ENCODE results near the gene NDST1.

NDST1 gene

DNA sequence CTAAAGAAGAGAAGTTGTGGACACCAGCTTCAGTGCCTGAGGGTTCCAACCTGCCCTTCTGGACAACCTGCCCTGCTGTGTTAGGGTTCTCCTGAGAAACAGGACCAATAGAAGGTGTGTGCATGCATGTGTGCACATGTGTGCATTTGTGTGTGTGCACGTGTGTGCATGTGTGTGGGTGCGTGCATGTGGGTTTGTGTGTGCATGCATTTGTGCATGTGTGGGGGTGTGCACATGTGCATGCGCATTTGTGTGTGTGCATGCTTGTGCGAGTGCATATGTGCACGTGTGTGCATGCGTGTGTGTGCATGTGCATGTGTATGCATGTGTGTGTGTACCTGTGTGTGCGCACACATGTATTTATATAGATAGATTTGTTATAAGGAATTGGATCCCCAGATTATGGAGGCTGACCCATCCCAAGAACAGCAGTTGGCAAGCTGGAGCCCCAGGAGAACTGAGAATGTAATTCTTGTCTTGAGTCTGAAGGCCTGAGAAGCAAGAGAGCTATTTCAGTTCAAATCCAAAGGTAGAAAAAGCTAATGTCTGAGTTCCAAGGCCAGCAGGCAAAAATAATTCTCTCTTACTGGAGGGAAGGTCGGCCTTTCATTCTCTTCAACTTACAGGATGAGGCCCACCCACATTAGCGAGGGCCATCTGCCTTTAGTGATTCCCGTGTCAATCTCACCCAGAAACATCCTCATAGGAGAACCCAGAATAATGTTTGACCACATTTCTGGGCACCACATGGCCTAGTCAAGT, 69.6 kb downstream of the NDST1 start:
- Histone ChIP-seq H3K4me1 (ENCODE audit: control insufficient read depth, insufficient read depth, low read length) (no peaks in the 10 kb centered on the region; the same call in 1 of the 2 replicates), H3K36me3 (ENCODE audit: control insufficient read depth, insufficient read depth, low read length) (no peaks in the 10 kb centered on the region), H3K4me3 (ENCODE audit: low read length) (no peak overlapping the region), H3K9me3 (ENCODE audit: control insufficient read depth, insufficient read depth, low read length) (no peaks in the 10 kb centered on the region), H3K27me3 (ENCODE audit: control insufficient read depth, insufficient read depth, low read length) (no peaks in the 10 kb centered on the region), H3K27ac (ENCODE audit: low read length) (no peak overlapping the region)
- no CpG with 5 or more reads among the region's 10 CpGs for WGBS (ENCODE audit: insufficient coverage, insufficient read length)
- DNase-seq (ENCODE audit: low read depth, low spot score): no peak

DNA sequence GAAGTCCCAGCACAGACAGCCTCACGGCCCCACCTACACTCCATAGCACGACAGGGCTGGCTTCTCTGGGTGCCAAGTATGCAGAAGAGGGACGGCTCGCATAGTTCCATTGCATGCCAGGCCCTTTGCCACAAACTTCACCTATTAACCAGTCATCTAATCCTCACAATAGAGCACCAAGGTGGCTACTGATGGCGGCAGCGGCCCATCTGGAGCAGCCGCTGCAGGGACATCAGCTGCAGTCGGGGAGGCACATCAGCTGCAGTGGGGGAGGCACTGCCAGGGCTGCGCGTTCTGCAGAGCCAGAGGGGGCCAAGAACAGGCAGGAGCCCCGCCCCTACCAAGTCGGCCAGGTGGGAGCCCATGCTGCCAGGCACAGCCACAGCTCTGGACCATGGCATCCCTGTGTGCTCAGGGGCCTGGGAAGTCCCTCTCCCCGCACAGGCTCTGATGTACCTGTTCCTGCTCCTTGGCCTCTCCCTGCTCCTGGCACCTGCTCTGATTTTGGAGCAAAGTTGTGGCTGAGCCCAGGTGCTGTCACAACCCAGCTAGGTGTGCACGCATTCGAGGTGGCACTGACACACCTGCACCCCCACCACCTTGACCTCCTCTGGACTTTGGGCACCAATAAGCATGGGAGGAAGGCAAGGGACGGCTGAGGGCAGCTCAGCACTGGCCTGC, 71.0 kb downstream of the NDST1 start:
- Histone ChIP-seq H3K27me3 (ENCODE audit: control insufficient read depth, insufficient read depth, low read length) (no peaks in the 10 kb centered on the region), H3K4me3 (ENCODE audit: low read length) (no peak overlapping the region), H3K36me3 (ENCODE audit: control insufficient read depth, insufficient read depth, low read length) (no peaks in the 10 kb centered on the region), H3K27ac (ENCODE audit: low read length) (no peak overlapping the region), H3K9me3 (ENCODE audit: control insufficient read depth, insufficient read depth, low read length) (no peaks in the 10 kb centered on the region), H3K4me1 (ENCODE audit: control insufficient read depth, insufficient read depth, low read length) (no peaks in the 10 kb centered on the region; the same call in 1 of the 2 replicates)
- no CpG with 5 or more reads among the region's 16 CpGs for WGBS (ENCODE audit: insufficient coverage, insufficient read length)
- DNase-seq (ENCODE audit: low read depth, low spot score): no peak

DNA sequence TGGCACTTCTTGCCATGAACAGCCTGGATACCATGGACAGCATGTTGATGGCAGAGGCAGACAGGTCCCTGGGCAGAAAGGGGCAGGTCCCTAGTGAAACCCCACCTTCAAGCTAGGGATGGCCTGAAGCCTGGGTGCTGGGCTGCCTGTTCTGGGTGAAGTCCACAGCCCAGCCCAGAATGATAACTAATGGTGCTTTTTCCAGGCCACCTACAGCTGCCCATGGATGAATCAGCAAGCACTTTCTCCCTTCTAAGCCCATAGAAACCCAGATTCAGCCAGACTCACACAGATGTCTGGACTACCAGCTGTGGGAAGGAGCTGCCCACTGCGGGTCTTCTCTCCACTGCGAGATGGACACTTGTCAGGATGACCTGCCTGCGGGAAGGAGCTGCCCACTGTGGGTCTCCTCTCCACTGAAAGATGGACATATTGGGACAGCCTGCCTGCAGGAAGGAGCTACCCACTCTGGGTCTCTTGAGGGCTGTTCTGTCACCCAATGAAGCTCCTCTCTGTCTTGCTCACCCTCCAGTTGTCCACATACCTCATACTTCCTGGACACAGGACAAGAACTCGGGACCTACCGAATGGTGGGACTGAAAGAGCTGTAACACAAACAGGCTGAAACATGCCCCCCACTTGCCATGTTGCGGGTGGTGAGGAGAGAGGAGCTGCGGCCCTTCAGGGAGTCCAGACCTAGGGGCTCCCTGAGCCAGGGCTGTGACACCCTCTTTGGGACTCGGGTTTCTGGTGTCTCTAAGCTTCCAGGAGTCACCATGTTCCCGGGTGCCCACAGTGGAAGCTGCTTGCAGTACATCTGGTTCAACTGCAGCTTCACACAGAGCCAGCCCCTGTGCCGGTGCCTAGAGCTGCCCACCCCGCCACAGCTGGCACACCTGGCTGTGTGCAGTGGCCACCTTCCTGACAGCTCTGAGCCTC, 71.8 kb downstream of the NDST1 start:
- WGBS (ENCODE audit: insufficient coverage, insufficient read length): no CpG with 5 or more reads among the region's 11 CpGs
- H3K4me3 ChIP-seq (ENCODE audit: low read length): no peak overlapping the region
- no peaks in the 10 kb centered on the region; the same call in 1 of the 2 replicates for H3K4me1 ChIP-seq (ENCODE audit: control insufficient read depth, insufficient read depth, low read length)
- no peaks in the 10 kb centered on the region for H3K36me3 ChIP-seq (ENCODE audit: control insufficient read depth, insufficient read depth, low read length)
- H3K27me3 ChIP-seq (ENCODE audit: control insufficient read depth, insufficient read depth, low read length): no peaks in the 10 kb centered on the region
- no peak overlapping the region for H3K27ac ChIP-seq (ENCODE audit: low read length)
- DNase-seq (ENCODE audit: low read depth, low spot score): no peak
- no peaks in the 10 kb centered on the region for H3K9me3 ChIP-seq (ENCODE audit: control insufficient read depth, insufficient read depth, low read length)

DNA sequence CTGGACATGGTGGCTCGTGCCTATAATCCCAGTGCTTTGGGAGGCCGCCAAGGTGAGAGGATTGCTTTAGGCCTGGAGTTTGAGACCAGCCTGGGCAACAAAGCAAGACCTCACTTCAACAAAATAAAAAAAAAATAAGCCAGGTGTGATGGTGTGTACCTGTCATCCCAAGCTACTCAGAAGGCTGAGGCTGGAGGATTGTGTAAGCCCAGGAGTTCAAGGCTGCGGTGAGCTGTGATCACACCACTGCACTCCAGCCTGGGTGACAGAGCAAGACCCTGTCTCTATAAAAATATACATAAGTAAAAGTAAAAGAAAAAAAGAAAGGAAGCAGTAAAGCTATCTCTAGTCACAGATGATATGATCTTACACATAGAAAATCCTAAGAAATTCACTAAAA, 73.0 kb downstream of the NDST1 start:
- no peak for DNase-seq (ENCODE audit: low read depth, low spot score)
- no peak overlapping the region for H3K4me3 ChIP-seq (ENCODE audit: low read length)
- H3K27me3 ChIP-seq (ENCODE audit: control insufficient read depth, insufficient read depth, low read length): no peaks in the 10 kb centered on the region
- H3K36me3 ChIP-seq (ENCODE audit: control insufficient read depth, insufficient read depth, low read length): no peaks in the 10 kb centered on the region
- H3K4me1 ChIP-seq (ENCODE audit: control insufficient read depth, insufficient read depth, low read length): no peaks in the 10 kb centered on the region; the same call in 1 of the 2 replicates
- no peaks in the 10 kb centered on the region for H3K9me3 ChIP-seq (ENCODE audit: control insufficient read depth, insufficient read depth, low read length)
- no CpG with 5 or more reads among the region's 3 CpGs for WGBS (ENCODE audit: insufficient coverage, insufficient read length)
- H3K27ac ChIP-seq (ENCODE audit: low read length): no peak overlapping the region

DNA sequence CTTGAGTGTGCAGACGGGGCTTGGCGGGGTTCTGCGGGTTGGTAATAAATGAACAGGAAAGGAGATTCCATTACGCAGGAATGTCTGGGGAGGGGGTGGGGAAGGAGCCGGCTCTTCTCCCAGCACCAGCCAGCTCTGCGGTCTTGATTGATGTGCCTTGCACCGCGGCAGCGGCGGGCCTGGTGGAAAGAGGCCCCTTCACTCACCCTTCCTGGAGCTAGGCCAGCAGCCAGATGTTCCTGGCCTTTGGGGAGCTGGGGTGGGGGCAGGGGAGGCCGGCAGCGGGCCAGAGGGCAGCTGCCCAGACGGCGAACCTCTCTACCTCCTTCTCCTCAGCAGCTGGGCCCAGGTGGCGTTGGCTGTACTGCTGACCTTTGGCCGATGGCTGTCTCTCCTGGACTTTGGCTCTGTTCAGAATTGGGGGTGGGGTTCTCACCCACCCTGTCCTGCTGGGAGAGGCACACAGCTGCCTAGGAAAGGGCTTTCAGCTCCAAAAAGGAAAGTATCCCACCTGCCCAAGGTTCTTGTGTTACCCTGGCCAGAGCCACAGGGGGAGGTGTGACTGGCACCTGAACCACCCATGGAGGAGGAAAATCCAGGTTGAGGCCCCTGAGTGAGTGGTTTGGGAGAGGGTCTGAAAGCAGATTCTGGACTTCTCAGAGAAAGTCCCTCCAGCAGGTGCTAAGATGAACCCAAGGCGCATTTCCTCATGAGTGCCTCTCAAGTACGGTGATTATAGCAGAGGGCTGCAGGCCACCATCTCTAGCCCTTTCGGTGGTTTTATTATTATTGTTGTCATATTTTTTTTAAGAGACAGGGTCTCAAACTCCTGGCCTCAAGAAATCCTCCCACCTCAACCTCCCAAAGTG, 74.5 kb downstream of the NDST1 start:
- no peaks in the 10 kb centered on the region for H3K36me3 ChIP-seq (ENCODE audit: control insufficient read depth, insufficient read depth, low read length)
- H3K4me1 ChIP-seq (ENCODE audit: control insufficient read depth, insufficient read depth, low read length): no peaks in the 10 kb centered on the region; the same call in 1 of the 2 replicates
- H3K27me3 ChIP-seq (ENCODE audit: control insufficient read depth, insufficient read depth, low read length): no peaks in the 10 kb centered on the region
- WGBS (ENCODE audit: insufficient coverage, insufficient read length): no CpG with 5 or more reads among the region's 19 CpGs
- H3K4me3 ChIP-seq (ENCODE audit: low read length): no peak overlapping the region
- DNase-seq (ENCODE audit: low read depth, low spot score): no peak
- H3K27ac ChIP-seq (ENCODE audit: low read length): no peak overlapping the region
- no peaks in the 10 kb centered on the region for H3K9me3 ChIP-seq (ENCODE audit: control insufficient read depth, insufficient read depth, low read length)

DNA sequence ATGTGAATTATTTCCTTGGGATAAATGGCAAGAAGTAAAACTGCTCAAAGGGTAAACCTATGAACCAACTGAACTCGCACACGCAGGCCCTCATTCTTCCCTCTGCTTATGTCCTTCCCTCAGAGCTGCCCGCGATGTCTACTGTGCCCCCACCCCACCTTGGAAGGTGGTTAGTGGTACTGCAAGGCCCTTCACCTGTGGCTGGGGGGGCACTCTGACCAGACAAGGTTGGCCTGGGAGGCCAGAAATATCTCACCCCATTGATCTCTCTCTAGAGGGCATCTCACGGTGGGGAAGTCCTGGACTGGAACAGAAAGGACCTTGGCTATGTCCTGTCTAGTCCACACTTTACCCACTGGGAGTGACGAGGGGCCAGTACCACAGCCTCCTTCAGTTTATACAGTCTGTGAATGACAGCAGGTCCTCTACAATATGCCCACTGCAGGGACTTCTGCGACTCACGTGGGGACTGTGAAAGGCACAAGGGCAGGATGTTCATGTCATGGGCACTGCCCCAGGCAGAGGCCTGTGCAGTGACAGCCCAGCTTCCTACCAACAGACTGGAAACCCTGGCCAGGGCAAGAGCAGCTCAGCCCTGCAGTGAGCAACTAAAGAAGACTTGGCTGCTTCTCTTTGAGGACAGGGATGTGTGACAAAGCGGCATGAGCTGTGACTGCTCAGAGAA, 75.8 kb downstream of the NDST1 start:
- no peaks in the 10 kb centered on the region for H3K27me3 ChIP-seq (ENCODE audit: control insufficient read depth, insufficient read depth, low read length)
- H3K27ac ChIP-seq (ENCODE audit: low read length): no peak overlapping the region
- no peaks in the 10 kb centered on the region for H3K4me1 ChIP-seq (ENCODE audit: control insufficient read depth, insufficient read depth, low read length)
- whole genome bisulfite sequencing (ENCODE audit: insufficient coverage, insufficient read length): no CpG with 5 or more reads among the region's 9 CpGs
- H3K36me3 ChIP-seq (ENCODE audit: control insufficient read depth, insufficient read depth, low read length): no peaks in the 10 kb centered on the region
- DNase-seq (ENCODE audit: low read depth, low spot score): no peak
- no peaks in the 10 kb centered on the region for H3K9me3 ChIP-seq (ENCODE audit: control insufficient read depth, insufficient read depth, low read length)
- H3K4me3 ChIP-seq (ENCODE audit: low read length): no peak overlapping the region

DNA sequence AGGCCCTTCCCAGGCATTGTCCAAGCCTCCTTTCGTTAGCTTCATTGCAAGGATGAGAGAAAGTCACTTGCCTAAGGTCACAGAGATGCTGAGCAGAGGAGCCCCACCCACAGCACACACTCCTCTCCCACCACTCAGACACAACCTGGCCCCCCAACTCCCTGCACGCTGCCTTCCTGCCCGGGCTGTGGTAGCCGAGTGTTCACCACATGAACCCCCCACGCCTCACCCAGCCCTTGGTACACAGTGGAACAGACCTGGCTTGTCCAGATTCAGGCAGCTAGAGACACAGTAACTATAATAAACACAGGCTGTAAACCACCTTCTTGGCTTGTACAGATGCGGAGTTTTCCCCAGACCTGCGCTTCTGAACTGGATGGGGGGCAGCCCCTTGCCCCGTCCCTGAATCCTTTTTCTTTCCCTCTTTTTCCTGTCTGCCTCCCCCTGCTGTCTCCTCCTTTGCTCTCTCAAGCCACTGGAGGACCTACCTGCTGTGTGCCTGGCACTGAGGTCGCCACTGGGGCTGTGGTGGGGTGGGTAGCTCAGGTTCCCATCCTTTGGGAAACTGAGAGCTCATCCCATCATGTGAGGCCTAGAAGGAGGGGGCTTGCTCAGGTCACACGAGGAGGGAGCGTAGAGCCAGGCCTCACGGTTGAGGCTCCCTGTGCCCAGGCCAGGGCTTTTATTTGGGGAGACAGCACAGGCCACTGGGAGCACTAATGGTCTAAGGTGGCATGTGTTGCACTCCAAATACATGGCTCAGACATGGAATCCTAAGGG, 76.8 kb downstream of the NDST1 start:
- no peaks in the 10 kb centered on the region for H3K36me3 ChIP-seq (ENCODE audit: control insufficient read depth, insufficient read depth, low read length)
- WGBS (ENCODE audit: insufficient coverage, insufficient read length): no CpG with 5 or more reads among the region's 12 CpGs

DNA sequence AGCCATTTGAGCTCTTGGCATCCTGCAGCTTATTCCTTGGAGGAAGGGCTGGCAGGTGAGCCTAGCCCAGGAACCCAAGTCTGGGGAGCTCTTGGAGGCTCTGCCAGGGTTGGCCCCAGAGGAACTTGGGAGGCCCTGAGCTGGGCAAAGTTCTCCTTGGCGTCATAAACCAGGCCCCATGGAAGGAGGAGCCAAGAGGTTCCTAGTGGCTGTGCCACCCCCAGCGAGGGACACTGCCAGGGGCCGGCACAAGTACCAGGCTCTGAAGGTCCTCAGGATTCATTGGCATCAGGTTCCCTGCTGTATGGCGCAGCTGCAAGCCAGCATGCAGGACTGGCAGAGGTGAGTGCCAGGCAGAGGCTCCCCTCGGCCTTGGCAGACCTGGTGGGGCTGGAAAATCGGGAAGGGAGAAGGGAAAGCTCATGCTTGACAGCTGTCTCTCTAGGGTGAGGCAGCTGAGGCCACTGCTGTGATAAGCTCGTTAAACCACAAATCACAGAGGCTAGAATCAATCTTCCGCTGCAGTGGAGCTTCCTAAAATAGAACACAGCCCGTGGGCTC, 77.9 kb downstream of the NDST1 start:
- no peak for DNase-seq (ENCODE audit: low read depth, low spot score)
- Histone ChIP-seq H3K27ac (ENCODE audit: low read length) (no peak overlapping the region), H3K36me3 (ENCODE audit: control insufficient read depth, insufficient read depth, low read length) (no peaks in the 10 kb centered on the region), H3K4me1 (ENCODE audit: control insufficient read depth, insufficient read depth, low read length) (0 out of 2 replicates have a peak, but pooled peaks cover 1% of the 10 kb centered on the region), H3K27me3 (ENCODE audit: control insufficient read depth, insufficient read depth, low read length) (no peaks in the 10 kb centered on the region), H3K9me3 (ENCODE audit: control insufficient read depth, insufficient read depth, low read length) (no peaks in the 10 kb centered on the region), H3K4me3 (ENCODE audit: low read length) (no peak overlapping the region)
- no CpG with 5 or more reads among the region's 9 CpGs for WGBS (ENCODE audit: insufficient coverage, insufficient read length)

More for the DNA sequence above, 76.8 kb downstream of the NDST1 start:
- Histone ChIP-seq H3K27ac (ENCODE audit: low read length) (no peak overlapping the region), H3K4me1 (ENCODE audit: control insufficient read depth, insufficient read depth, low read length) (no peaks in the 10 kb centered on the region), H3K27me3 (ENCODE audit: control insufficient read depth, insufficient read depth, low read length) (no peaks in the 10 kb centered on the region), H3K9me3 (ENCODE audit: control insufficient read depth, insufficient read depth, low read length) (no peaks in the 10 kb centered on the region), H3K4me3 (ENCODE audit: low read length) (no peak overlapping the region)
- no peak for DNase-seq (ENCODE audit: low read depth, low spot score)

DNA sequence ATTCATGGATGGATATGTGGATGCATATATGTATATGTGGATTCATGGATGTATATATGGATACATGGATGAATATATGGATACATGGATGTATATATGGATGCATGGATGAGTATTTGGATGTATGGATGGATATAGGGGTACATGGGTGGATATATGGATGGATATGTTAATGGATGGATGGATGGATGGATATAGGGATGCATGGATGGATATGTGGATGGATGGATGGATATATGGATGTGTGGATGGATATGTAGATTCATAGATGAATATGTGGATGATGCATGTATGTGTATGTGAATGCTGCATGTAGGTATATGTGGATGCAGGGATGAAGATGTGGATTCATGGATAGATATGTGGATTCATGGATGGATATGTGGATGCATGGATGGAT, 79.1 kb downstream of the NDST1 start:
- Histone ChIP-seq H3K4me1 (ENCODE audit: control insufficient read depth, insufficient read depth, low read length) (peaks cover 5% of the 10 kb centered on the region; the same call in 1 of the 2 replicates), H3K27me3 (ENCODE audit: control insufficient read depth, insufficient read depth, low read length) (no peaks in the 10 kb centered on the region), H3K27ac (ENCODE audit: low read length) (no peak overlapping the region), H3K9me3 (ENCODE audit: control insufficient read depth, insufficient read depth, low read length) (no peaks in the 10 kb centered on the region), H3K36me3 (ENCODE audit: control insufficient read depth, insufficient read depth, low read length) (no peaks in the 10 kb centered on the region), H3K4me3 (ENCODE audit: low read length) (no peak overlapping the region)
- no peak for DNase-seq (ENCODE audit: low read depth, low spot score)

All from iPS DF 6.9 (cell line).